Fibroblast of skin of right biceps (primary cell): ENCODE data around the gene GRID1.

Source experiments
- DNase-seq: peaks from one replicate; pipeline ENCODE4 v3.0.0-alpha.2; 2013

Gene GRID1

DNA sequence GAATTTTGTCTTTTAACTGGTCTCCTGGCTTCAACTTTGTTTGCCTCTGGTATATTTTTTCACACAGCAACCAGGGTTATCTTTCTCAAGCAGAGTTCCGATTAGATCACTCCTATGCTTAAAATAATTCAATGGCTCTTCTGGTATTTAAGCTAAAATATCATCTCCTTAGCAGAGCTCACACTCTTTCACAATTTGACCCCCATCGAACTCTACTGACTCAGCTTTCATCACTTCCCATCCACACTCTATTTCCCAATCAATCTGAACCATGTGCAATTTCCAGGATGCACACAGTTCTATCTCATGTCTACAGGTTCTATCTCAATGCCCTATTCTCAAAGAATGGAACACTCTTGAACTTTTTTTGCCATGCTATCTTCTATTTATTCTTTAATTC lies 809.5 kb downstream of the GRID1 start:
- DNase-seq = peak; percentile 60
